GM19238 (cell line): ENCODE results near the gene ERVK3-1.
"Not testable (repeated sequence)": the region's sequence is repeated elsewhere in the genome, so short reads cannot be mapped to it uniquely, and the experiment has no call there.

Source experiments
- DNase-seq: peaks from one replicate; pipeline ENCODE4 v3.0.0; 2011; ENCODE audit warnings: low spot score; ENCODE audit not compliant: insufficient read length

Gene ERVK3-1

DNA sequence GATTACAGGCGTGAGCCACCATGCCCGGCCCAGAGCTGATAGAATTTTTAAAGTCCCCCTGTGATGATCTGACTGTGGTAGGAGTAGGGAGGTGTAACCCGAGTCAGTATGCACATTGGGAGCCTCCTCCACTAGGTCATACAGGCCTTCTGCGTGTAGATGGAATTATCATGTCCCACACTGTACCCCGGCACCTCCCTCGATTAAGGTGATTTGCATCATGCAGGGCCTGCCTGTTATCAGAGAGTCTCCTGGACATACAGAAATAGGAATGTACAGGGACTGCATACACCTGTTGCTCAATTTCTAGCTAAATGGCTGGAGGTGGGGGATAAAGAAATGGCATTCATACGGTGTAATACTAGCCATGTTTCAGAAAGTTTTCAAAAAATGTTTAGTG, 922 bp upstream of the ERVK3-1 start:
- no peak for DNase-seq

DNA sequence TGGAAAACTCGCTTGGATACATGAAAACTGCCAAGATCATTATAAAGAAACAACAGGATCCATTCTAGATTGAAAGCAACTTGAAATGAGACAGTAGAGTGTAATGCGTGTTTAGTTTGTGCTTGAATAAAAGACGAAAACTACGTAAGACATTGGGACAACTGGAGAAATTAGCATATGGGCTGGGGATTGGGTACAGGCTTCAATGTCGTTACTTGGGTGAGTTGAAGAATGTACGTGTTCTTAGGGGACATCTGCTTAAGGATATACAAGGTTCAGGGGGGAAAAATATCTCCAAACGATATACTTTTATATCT, 471 bp upstream of the ERVK3-1 start:
- no peak for DNase-seq

DNA sequence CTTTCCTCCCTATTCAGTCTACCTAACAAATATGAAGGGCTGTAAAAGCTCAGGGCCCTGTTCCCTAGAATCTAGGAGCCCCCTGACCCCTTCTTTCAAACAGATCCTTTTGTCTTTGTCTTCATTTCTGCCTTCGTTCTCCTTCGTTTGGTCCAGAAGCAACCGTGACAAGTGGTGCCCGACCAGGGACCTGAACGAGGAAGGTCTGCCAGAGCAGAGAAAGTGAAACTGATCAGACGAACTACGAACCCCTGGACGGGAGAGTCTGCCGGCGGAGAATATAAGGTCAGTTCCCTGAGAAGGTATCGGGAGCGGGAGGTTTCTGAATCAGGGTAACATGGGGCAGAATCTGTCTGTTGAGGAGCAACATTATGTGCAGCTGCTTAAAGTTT, 751 bp downstream of the ERVK3-1 start:
- DNase-seq: no peak

DNA sequence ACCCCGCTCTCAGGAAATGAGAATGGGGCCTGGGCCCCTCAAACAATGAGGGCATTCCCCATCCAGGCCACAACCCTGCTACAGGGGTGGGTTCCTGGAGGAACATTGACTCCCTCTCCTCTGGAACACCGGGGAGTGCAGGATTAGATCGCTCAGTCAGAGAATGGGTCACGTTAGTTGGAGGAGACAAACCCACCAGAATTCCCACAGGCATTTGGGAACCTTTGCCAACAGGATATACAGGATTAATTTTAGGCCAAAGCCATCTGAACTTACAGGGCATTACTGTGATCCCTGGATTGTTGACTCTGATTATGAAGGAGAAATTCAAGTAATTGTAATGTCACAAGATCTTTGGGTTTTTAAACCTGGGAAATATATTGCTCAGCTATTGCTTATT, 2.6 kb downstream of the ERVK3-1 start:
- DNase-seq: no peak

DNA sequence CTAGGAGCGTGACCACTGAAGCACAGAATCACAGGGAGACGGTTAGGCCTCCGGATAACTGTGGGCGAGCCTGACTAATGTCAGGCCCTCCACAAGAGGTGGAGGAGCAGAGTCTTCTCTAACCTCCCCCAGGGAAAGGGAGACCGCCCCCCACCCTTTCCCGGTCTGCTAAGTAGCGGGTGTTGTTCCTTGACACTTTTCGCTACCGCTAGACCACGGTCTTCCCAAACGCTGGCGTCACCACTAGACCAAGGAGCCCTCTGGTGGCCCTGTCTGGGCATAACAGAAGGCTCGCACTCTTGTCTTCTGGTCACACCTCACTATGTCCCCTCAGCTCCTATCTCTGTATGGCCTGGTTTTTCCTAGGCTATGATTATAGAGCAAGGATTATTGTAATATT, 5.5 kb downstream of the ERVK3-1 start:
- not testable (repeated sequence) for DNase-seq

DNA sequence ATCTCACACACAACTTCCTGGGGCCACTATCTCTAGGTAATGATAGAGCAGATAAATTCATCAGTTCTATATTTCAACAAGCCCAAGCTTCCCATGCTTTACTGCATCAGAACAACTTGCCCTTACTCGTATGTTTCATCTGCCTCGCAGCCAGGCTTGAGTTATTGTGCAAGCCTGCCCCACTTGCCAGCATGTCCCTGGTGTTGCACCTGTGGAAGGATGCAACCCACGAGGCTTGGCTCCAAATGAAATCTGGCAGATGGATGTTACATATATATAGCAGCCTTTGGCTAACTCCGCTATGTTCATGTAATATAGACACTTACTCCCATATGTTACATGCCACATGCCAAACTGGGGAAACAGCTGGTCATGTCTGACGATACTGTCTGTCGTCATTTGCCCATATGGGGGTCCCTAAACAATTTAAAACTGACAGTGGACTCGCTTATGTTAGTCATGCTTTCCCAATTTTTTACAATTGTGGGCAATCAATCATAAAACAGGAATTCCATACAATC, 6.2 kb downstream of the ERVK3-1 start:
- DNase-seq: no peak

DNA sequence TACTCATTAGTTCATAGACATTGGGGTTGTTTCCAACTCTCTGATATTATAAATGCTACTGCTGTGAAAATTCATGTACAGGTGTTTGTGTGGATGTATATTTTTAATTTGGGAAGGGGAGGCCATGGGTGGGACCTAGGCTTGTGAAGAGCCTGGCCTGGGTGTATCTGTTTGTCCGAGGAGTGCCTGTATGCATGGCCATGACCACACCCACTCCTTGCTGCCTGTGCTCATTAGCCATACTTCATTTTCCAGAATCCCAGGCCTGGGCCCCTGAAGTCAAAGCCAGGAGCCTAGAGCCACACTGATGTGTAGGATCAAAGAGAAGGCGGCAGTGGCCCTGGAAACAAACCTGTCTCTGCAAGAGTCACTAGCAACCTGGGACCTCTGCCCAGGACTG, 10.4 kb downstream of the ERVK3-1 start:
- no peak for DNase-seq

DNA sequence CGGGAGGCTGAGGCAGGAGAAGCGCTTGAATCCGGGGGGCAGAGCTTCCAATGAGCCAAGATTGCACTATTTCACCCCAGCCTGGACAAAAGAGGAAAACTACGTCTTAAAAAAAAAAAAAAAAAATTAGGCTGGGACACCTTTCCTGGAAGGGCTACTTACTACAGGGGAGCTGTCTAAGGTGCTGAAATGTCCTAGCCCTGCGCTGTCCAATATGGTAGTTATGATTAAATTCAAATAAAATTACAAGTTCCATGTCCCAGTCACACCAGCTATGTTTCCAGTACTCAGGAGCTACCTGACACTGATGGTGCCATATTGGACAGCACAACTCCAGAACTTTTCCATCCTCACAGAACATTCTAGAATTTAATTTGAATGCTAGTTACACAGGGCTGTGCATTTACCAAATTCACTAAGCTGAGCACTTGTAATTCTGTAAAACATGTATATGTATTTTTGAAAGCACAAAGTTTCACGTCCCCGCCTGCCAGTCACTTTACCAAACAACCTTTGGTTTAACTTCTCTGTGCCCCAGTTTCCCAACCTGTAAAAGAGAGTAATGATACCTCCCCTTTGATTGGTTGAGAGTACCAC, 12.4 kb downstream of the ERVK3-1 start:
- no peak for DNase-seq

DNA sequence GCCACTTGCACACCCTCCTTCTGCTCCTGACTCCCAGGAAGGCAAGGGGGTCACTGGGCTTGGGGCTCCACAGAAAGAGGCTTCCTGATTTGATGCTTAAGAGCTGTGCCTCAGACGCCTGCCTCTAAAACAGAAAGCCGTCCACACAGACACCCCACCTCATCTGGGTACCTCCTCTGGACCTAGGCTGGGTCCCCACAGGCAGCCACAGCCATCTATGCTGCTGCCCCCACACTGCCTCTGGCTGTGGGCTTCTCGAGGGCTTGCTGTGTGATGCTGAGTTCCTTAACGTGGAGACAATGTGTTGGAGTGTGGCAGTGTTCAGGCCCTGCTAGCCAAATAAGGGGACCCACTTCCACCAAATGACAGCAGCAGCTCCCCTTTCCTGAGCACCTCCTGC, 13.1 kb downstream of the ERVK3-1 start:
- no peak for DNase-seq

DNA sequence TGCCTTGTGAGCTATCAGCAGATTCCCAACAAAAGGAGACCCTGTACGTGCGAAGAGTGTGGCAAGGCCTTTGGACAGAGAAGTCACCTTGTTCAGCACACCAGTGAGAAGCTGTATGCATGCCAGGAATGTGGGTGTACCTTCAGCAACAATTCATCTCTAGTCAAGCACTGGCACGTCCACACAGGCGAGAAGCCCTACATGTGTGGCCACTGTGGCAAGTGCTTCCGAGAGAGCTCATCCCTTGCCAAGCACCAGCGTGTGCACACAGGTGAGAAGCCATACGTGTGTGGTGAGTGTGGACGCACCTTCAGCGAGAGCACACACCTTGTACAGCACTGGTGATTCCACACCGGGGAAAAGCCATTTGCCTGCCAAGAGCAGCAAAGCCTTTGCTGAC, 14.1 kb downstream of the ERVK3-1 start:
- DNase-seq: no peak

DNA sequence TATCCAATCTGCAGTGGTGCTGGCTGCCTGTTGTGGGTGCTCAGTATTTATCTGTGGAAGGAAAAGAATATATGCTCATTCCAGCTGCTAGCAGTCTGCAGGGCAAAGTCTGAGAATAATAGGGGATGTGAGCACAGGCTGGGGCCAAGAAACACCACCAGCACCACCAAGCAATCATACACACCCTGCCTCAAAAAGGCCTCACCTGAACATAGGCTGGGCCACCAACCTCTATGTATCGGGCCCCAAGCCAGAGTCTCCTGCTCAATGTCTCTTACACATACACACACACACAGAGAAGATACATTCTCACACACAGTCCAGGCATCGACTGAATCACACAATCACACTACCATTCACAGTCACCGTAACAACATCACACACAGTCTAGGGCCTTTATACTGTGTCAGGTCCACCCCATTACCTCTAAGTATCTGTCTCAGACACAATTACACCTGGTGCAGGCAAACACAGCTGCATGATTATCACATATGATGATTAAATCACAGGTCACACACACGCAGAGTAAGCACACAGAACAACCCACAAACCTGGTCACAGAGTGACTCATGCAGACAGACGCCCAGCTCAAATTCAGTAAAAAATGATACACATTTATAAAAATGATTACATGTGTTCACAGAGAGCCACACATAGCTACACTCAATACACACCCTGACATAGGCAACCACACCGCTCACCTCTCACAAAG, 20.3 kb downstream of the ERVK3-1 start:
- no peak for DNase-seq

DNA sequence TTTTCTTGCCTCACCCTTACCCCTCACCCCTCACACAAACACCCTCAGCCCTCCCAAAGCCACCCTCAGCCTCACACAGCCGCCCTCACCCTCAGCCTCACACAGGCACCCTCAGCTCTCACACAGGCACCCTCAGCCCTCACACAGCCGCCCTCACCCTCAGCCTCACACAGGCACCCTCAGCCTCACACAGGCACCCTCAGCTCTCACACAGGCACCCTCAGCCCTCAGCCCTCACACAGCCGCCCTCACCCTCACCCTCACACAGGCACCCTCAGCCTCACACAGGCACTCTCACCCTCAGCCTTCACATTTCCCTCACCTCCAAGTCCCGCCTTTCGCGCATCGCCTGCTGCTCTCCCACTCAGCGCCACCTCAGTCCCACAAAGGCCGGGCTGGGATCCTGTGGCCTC, 21.3 kb downstream of the ERVK3-1 start:
- no peak for DNase-seq

DNA sequence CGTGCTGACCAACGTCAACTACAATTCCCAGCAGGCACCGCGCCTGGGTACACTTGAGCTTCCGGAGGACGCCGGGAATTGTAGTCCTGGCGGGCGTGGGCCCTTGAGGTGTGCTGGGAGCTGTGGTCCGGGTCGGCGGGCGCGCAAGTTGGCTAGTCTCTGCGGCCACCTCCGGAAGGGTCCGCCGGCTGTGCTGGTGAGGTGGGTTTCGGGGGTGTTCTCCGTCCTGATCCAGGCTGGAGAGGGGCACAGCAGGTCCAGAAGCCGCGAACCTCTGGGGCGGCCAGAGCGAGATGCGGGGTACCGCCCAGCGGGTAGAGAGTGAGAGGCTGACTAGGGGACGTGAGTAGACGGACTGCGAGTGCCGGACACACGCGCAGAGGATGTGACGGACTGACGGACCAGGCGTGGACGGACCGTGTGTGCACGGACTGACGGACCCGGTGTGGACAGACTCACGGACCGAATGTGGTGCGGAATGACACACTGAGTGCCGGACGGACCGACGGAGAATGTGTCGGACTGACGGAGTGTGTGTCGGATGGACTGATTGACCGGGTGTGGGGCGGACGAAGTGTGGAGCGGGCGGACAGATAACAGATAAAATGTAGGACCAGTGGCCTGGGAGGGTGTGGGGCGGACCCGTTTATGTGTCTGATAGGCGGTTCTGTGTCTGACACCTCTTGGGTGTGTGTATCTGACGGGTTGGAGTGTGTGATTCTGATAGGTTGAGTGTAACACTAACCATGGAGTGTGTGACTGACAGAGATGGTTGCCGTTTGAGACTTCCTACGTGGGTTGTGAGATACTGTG, 21.9 kb downstream of the ERVK3-1 start, which contains the start of gene ZSCAN22:
Gene ZSCAN22 (plus strand): TSS at position 81 of the 813 bp plus-strand sequence. CDS start 7,809 bp downstream, outside the sequence.
- DNase-seq: peak; percentile 95

DNA sequence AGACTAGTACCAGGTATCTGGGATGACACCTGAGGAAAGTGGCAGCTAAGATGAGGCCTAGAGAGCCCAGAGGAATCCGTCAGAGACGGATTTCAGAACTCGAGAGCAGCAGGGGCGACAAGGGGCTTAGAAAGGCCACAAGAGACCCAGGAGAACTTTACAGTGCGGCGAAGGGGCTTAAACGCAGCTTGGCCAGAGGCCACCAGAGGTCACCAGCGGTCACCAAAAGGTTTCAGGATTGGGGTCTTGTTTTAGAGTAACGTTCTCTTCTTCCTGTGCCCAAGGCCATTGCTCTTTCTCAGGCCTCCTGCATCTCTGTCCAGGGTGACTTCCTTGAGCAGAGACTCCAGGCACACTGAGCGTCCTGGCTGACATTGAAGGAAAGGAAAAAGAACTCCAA, 23.8 kb downstream of the ERVK3-1 start:
- no peak for DNase-seq

DNA sequence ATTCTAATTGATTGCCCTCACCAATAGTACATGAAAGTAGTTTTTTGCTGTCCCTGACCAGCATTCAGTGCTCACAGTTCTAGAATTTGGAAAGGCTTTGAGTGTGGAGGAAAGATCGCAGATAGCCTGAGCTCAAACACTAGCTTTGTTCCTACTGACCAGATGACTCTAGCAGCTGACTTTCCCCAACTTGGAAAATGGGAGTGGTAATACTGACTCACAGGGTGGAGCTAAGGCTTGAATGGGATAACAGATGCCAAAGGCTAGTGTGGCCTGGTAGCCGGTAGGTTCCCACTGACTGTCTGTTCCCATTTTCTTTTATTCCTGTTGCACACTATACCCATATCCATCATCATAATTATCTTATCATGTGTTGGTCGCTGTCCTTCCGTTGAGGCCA, 25.3 kb downstream of the ERVK3-1 start:
- DNase-seq: no peak

DNA sequence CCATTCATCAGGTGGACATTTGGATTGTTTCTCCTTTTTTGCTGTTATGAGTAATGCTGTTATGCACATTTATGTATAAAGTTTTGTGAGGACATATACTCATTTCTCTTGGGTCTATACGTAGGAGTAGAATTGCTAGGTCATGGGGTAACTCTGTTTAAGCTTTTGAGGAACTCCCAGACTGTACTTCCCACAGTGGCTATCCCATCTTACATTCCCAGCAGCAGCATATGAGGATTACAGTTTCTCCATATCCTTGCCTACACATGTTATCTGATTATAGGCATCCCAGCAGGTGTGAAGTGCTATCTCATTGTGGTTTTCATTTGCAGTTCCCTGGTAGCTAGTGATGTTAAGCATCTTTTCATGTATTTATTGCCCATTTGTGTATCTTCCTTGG, 27.5 kb downstream of the ERVK3-1 start:
- no peak for DNase-seq

DNA sequence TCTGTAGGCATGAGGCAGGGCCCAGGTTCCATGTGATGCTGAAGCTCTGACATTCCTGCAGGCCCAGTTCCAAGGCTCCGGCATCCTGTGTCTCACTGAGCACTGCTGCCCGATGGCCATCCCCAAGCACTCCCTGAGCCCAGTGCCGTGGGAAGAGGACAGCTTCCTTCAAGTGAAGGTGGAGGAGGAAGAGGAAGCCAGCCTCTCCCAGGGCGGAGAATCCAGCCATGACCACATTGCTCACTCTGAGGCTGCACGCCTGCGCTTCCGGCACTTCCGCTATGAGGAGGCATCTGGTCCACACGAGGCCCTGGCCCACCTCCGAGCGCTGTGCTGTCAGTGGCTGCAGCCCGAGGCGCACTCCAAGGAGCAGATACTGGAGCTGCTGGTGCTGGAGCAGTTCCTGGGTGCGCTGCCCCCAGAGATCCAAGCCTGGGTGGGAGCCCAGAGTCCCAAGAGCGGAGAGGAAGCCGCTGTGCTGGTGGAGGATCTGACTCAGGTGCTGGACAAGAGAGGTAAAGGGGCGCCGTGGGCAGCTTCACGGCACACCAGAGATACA, 29.6 kb downstream of the ERVK3-1 start:
- DNase-seq: no peak

DNA sequence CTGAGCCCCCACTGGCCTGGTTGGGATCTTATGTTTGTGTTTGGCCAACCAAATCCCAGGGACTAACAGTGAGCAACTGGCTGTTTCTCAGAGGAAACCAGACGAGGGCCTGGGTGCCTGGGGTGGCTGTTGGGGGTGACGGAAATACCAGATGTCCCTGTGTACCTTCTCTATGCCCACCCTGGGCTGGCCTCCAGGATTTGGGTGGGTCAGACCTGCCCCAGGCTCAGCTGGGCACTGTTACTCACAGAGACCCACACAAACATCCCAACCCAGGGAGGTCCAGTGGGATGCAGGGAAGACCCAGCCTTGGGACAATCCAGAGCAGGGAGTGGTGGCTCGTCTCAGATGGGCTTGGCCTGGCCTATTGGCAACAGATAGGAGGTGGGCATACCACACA, 30.5 kb downstream of the ERVK3-1 start:
- DNase-seq: no peak

DNA sequence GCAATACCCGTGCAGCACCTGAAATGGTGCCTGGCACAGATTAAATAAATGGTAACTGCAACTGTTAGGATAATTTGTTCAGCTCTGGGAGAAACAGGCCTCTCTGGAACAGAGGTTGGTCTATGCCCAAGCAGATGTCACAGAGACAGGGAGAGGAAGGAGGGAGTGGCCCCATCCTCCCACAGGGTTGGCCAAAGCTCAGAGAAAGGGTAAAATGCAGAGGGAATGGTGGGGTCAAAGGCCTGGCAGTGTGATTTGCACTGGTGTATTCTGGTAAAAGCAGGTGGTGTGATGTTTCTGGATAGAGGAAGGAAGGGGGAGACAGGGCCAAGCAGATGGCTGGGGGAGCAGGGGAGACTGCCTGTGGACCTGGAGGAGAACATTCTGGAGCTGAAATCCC, 31.0 kb downstream of the ERVK3-1 start:
- DNase-seq: no peak

DNA sequence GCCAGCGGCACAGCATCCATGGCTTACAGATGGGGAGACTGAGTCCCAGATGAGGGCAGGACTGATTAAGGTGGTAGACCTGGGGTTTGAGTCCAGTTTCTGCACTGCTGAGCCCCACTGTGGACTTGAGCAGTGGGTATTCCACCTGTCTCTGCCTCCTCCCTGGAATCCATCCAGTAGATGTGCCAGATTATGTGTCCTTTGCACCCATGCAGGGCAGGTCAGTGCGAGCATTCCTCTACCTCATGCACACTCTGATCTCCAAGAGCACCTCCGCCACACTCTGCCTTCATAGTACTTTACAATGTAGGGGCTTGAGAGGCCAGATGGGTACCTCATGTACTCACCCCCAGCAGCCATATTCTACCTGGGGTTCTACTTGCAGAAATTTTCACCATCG, 31.6 kb downstream of the ERVK3-1 start:
- no peak for DNase-seq

DNA sequence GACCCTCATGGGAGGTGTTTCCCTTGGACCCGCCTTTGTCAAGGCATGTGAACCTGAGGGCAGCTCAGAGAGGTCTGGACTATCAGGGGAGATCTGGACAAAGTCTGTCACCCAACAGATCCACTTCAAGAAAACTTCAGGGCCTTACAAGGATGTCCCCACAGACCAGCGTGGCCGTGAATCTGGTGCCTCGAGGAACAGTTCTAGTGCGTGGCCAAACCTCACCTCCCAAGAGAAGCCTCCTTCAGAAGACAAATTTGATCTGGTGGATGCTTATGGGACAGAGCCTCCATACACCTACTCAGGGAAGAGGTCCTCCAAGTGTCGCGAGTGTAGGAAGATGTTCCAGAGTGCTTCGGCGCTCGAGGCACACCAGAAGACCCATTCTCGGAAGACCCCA, 33.2 kb downstream of the ERVK3-1 start:
- DNase-seq: no peak
